ENCODE measurements around the gene TEKT4. TPM values are rescaled to one million over a fixed set of nuclear protein-coding genes. Genes with fewer than 3 reads are reported as not detected.
"Not testable (repeated sequence)": the region's sequence is repeated elsewhere in the genome, so short reads cannot be mapped to it uniquely, and the experiment has no call there.

TEKT4 gene
- not detected in 2 replicates for total RNA-seq (ENCODE audit: low replicate concordance)

- Histone ChIP-seq H2AFZ (replicated peaks) (no peak within 1 kb of the TSS), H3K27ac (no peak within 1 kb of the TSS), H3K4me2 (no peak within 1 kb of the TSS), H3K79me2 (ENCODE audit: low read depth) (no peaks in the 10 kb centered on the region), H3K4me1 (no peaks in the 10 kb centered on the region), H3K4me3 (no peak within 1 kb of the TSS), H3F3A (ENCODE audit: low read depth) (no peaks in the 10 kb centered on the region), H4K20me1 (ENCODE audit: low read depth) (no peaks in the 10 kb centered on the region), H3K27me3 (no peaks in the 10 kb centered on the region), H3K9ac (no peak within 1 kb of the TSS), H3K36me3 (no peaks in the 10 kb centered on the region), H3K9me3 (ENCODE audit: low read depth) (peaks cover 13% of the 10 kb centered on the region)
- no peak for DNase-seq (ENCODE audit: low spot score)
- Mint-ChIP-seq H3K4me1 (peaks cover 8% of the 10 kb centered on the region), H3K9me3 (no peaks in the 10 kb centered on the region), H3K4me3 (peak within 1 kb of the TSS; percentile 79), H3K27me3 (ENCODE audit: insufficient read depth, low read depth) (peaks cover 27% of the 10 kb centered on the region), H3K27ac (no peak within 1 kb of the TSS), H3K36me3 (no peaks in the 10 kb centered on the region)
- TF ChIP-seq, protein P1, sequence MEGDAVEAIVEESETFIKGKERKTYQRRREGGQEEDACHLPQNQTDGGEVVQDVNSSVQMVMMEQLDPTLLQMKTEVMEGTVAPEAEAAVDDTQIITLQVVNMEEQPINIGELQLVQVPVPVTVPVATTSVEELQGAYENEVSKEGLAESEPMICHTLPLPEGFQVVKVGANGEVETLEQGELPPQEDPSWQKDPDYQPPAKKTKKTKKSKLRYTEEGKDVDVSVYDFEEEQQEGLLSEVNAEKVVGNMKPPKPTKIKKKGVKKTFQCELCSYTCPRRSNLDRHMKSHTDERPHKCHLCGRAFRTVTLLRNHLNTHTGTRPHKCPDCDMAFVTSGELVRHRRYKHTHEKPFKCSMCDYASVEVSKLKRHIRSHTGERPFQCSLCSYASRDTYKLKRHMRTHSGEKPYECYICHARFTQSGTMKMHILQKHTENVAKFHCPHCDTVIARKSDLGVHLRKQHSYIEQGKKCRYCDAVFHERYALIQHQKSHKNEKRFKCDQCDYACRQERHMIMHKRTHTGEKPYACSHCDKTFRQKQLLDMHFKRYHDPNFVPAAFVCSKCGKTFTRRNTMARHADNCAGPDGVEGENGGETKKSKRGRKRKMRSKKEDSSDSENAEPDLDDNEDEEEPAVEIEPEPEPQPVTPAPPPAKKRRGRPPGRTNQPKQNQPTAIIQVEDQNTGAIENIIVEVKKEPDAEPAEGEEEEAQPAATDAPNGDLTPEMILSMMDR (IDR thresholded peaks at IDR 0.05), result no peak
- TF ChIP-seq EZH2 (IDR thresholded peaks at IDR 0.05), result no peak
- no peak for TF ChIP-seq EZH2phosphoT487 (IDR thresholded peaks at IDR 0.05)
Observed at GRCh38 chr2:94871226-94872087, at the start of gene TEKT4. Gene TEKT4 (plus strand): TSS chr2:94871430. CDS start chr2:94871580, 150 bp downstream.

DNA sequence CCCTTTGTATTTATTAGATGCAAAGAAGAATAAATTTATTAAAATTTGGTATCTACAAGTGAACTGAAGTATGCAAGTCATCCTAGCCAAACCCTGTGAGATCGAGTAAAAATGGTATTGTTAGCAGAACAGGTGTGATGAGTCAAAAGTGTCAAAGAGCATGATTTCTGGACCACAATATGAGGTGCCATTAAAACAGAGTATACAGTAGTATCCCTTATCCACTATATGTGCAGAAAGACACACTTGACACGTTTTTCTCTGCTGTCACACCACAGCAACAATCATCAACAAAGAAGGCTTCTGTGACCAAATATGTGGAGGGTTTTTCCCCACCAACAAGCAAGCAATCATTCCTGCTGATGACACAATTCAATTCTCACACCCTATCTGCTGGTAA lies 32.0 kb upstream of the TEKT4 start:
- H3K27me3 Mint-ChIP-seq (ENCODE audit: insufficient read depth, low read depth), result not testable (repeated sequence)

DNA sequence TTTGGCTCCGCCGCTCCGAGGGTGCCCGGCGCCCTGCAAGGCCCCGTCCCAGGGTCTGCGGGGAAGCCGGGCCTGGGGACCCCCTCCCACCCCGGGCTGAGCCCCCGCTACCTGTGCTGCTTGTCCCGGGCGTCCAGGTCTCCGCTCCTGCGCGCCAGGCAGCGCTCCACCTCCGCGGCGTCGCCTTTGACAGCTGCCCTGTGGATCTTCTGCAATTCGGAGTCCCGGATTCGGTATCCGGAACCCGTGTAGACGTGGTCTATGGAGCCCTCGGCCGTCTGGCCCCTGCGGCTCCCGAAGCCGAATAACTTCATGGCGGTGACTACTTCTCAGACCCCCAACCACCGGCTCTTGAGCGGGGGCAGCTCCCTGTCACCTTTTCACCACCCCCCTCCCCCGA lies 14.4 kb upstream of the TEKT4 start:
- not testable (repeated sequence) for DNase-seq (ENCODE audit: low spot score); H3K4me1 ChIP-seq; H3K36me3 Mint-ChIP-seq; H3K4me3 ChIP-seq; H3K27ac Mint-ChIP-seq; H3K9ac ChIP-seq; H3K9me3 ChIP-seq (ENCODE audit: low read depth); H3K4me2 ChIP-seq; H3K27me3 ChIP-seq; H3F3A ChIP-seq (ENCODE audit: low read depth); H2AFZ ChIP-seq (replicated peaks); H3K9me3 Mint-ChIP-seq; H3K27ac ChIP-seq; H4K20me1 ChIP-seq (ENCODE audit: low read depth); H3K79me2 ChIP-seq (ENCODE audit: low read depth); H3K4me1 Mint-ChIP-seq; H3K36me3 ChIP-seq
- H3K27me3 Mint-ChIP-seq (ENCODE audit: insufficient read depth, low read depth), result peaks cover 22% of the 10 kb centered on the region
- H3K4me3 Mint-ChIP-seq, result peak overlapping the region; percentile 81

More for the DNA sequence above, 32.0 kb upstream of the TEKT4 start:
- not testable (repeated sequence) for H3K4me1 ChIP-seq; H3F3A ChIP-seq (ENCODE audit: low read depth); H3K27ac ChIP-seq; H3K4me1 Mint-ChIP-seq; DNase-seq (ENCODE audit: low spot score); H4K20me1 ChIP-seq (ENCODE audit: low read depth); H3K4me3 ChIP-seq; H3K36me3 Mint-ChIP-seq; H3K9ac ChIP-seq; H2AFZ ChIP-seq (replicated peaks); H3K9me3 ChIP-seq (ENCODE audit: low read depth); H3K79me2 ChIP-seq (ENCODE audit: low read depth); H3K9me3 Mint-ChIP-seq; H3K27me3 ChIP-seq; H3K4me3 Mint-ChIP-seq; H3K4me2 ChIP-seq; H3K36me3 ChIP-seq; H3K27ac Mint-ChIP-seq

DNA sequence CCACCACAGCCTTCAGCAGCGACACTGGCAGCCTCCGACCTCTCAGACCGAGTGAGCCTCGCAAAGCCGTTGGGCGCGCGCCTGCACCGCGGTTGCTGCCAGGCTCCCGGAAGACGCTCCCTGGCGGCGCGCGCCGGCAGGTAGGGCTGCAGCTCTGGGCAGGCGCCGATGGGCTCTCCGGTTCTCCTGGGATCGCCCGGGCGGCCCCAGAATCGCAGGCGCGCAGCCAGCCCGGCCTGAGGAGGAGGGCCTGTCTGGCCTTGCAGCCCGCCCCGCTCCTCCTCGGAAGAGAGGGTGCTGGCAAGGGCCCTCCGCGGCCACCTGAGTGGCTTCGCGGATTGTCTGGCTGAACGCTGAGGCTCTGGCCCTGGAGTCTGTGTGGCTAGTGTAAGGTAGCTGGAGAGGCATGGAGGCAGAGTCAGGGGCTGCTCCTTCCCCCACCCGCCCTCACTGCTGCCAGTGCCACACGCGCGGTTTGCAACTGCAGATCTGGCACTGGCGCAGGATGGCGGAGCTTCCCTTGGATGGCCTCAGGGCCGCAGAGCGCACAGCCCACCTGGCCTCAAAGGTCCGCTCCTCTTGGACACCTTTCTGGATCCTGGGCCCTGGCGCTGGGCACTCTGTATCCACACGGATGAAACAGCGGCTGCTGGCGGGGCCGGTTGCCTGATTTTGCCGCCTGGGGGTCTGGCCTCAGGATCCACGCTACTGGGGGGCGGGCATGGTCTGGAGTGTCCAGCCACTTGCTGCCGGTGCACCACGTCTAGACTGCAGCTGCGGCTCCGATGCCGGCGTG lies 13.7 kb upstream of the TEKT4 start:
- not testable (repeated sequence) for H4K20me1 ChIP-seq (ENCODE audit: low read depth); H3K4me1 Mint-ChIP-seq; H2AFZ ChIP-seq (replicated peaks); H3K4me1 ChIP-seq; H3K27ac Mint-ChIP-seq; H3K4me3 ChIP-seq; H3K27me3 ChIP-seq; H3K9me3 ChIP-seq (ENCODE audit: low read depth); H3K36me3 ChIP-seq; DNase-seq (ENCODE audit: low spot score); H3K27ac ChIP-seq; H3F3A ChIP-seq (ENCODE audit: low read depth); H3K9me3 Mint-ChIP-seq; H3K79me2 ChIP-seq (ENCODE audit: low read depth); H3K4me2 ChIP-seq; H3K9ac ChIP-seq; H3K36me3 Mint-ChIP-seq
- H3K4me3 Mint-ChIP-seq, result peak overlapping the region; percentile 81
- peaks cover 29% of the 10 kb centered on the region for H3K27me3 Mint-ChIP-seq (ENCODE audit: insufficient read depth, low read depth)

GRCh38 chr2:94858163-94858888 lies 12.9 kb upstream of the TEKT4 start:
- not testable (repeated sequence) for H3K27ac Mint-ChIP-seq; H3K4me1 ChIP-seq; H3K9me3 ChIP-seq (ENCODE audit: low read depth); H3K4me2 ChIP-seq; H3K4me3 Mint-ChIP-seq; H3K36me3 Mint-ChIP-seq; H3K9me3 Mint-ChIP-seq; H3K36me3 ChIP-seq; H3K9ac ChIP-seq; H4K20me1 ChIP-seq (ENCODE audit: low read depth); H3F3A ChIP-seq (ENCODE audit: low read depth); H3K4me1 Mint-ChIP-seq; DNase-seq (ENCODE audit: low spot score); H3K79me2 ChIP-seq (ENCODE audit: low read depth); H3K4me3 ChIP-seq; H3K27ac ChIP-seq; H3K27me3 ChIP-seq; H2AFZ ChIP-seq (replicated peaks)
- peaks cover 37% of the 10 kb centered on the region for H3K27me3 Mint-ChIP-seq (ENCODE audit: insufficient read depth, low read depth)

All from neural progenitor cell (in vitro differentiated cells).